H1 (cell line): Measurements from ENCODE around the gene SLC7A5. TPM values are rescaled to one million over a fixed set of nuclear protein-coding genes. Genes with fewer than 3 reads are reported as not detected.

Experiments
- CTCF ChIA-PET: fragments of 300-600 bp; sonication (Branson Sonifier 250); formaldehyde crosslinking; loops from one replicate; lab custom pipeline; 2021; ENCODE audit not compliant: partially characterized antibody; lab: Charles Lee
- POLR2A ChIA-PET: fragments of 300-600 bp; sonication (Branson Sonifier 250); formaldehyde crosslinking; loops from one replicate; lab custom pipeline; 2021; ENCODE audit warnings: inconsistent platforms; ENCODE audit not compliant: partially characterized antibody; lab: Charles Lee
- DNase-seq, 2 experiments: peaks; one replicate each; pipeline versions ENCODE4 v3.0.0 to v3.0.0-alpha.2; 2010 to 2022; ENCODE audit warnings: low spot score in 2 of 2, low read depth in 1 of 2, mixed read lengths in 1 of 2
- FAIRE-seq: peaks from 2 replicates; lab custom pipeline; 2011; peaks lifted over from hg19 to GRCh38; lab: Jason Lieb, UNC
- H2AFZ ChIP-seq: 2 replicates; pipeline ENCODE4 v1.8.1; 2012; ENCODE audit warnings: low read length, inconsistent platforms
- H2AK5ac ChIP-seq: 2 replicates; pipeline ENCODE4 v1.6.1; 2013; ENCODE audit warnings: low read depth, low read length
- H2BK120ac ChIP-seq: replicated peaks from 2 replicates; pipeline ENCODE3; 2013; ENCODE audit warnings: low read depth, low read length, inconsistent platforms
- H2BK12ac ChIP-seq: 2 replicates; pipeline ENCODE4 v1.6.1; 2013; ENCODE audit warnings: low read depth, low read length
- H2BK15ac ChIP-seq: 2 replicates; pipeline ENCODE4 v1.6.1; 2013; ENCODE audit warnings: low read length
- H2BK20ac ChIP-seq: 2 replicates; pipeline ENCODE4 v1.6.1; 2013; ENCODE audit warnings: low read length
- H2BK5ac ChIP-seq: 2 replicates; pipeline ENCODE4 v1.6.1; 2013; ENCODE audit warnings: low read depth, low read length
- H3K14ac ChIP-seq: 2 replicates; pipeline ENCODE4 v1.6.1; 2013; ENCODE audit warnings: inconsistent platforms; ENCODE audit not compliant: insufficient read length
- H3K18ac ChIP-seq: 2 replicates; pipeline ENCODE4 v1.6.1; 2013; ENCODE audit warnings: low read length; ENCODE audit errors: extremely low read depth
- H3K23ac ChIP-seq: 2 replicates; pipeline ENCODE4 v1.6.1; 2013; ENCODE audit warnings: inconsistent platforms; ENCODE audit not compliant: insufficient read length
- H3K23me2 ChIP-seq: 2 replicates; pipeline ENCODE4 v1.6.1; 2013; ENCODE audit warnings: low read depth, low read length
- H3K27ac ChIP-seq: 2 replicates; pipeline ENCODE4 v1.6.1; 2011; ENCODE audit warnings: low read depth, low read length, inconsistent platforms
- H3K27me3 ChIP-seq, 4 experiments: replicated peaks in 1 of 4; 1 replicate in 1 of 4; 2 replicates in 3 of 4; pipeline versions ENCODE4 v1.6.1 to v1.8.1; 2011 to 2013; ENCODE audit warnings: low read length in 3 of 4, mild to moderate bottlenecking in 3 of 4, inconsistent platforms in 2 of 4, mixed read lengths in 2 of 4, moderate library complexity in 1 of 4; ENCODE audit not compliant: control insufficient read depth in 3 of 4, insufficient read depth in 3 of 4; ENCODE audit errors: extremely low read depth in 1 of 4
- H3K36me3 ChIP-seq, 4 experiments: 2 replicates each; pipeline versions ENCODE4 v1.6.1 to v1.8.1; 2011 to 2013; ENCODE audit warnings: mild to moderate bottlenecking in 4 of 4, low read length in 3 of 4, moderate library complexity in 2 of 4, control low read depth in 1 of 4, inconsistent platforms in 1 of 4; ENCODE audit not compliant: insufficient read depth in 4 of 4, control insufficient read depth in 2 of 4
- H3K4ac ChIP-seq: replicated peaks from 2 replicates; pipeline ENCODE3; 2013; ENCODE audit warnings: low read length, low read depth, mixed read lengths, inconsistent platforms; ENCODE audit not compliant: insufficient read length
- H3K4me1 ChIP-seq, 4 experiments: replicated peaks in 1 of 4; 1 replicate in 1 of 4; 2 replicates in 3 of 4; pipeline versions ENCODE4 v1.6.1 to v1.8.1; 2011 to 2013; ENCODE audit warnings: low read length in 3 of 4, inconsistent platforms in 2 of 4, mixed read lengths in 1 of 4; ENCODE audit not compliant: insufficient read depth in 4 of 4, control insufficient read depth in 3 of 4
- H3K4me2 ChIP-seq, 2 experiments: 2 replicates each; pipeline versions ENCODE4 v1.6.1 to v1.8.1; 2011 to 2013; ENCODE audit warnings: low read depth in 2 of 2, low read length in 2 of 2, control low read depth in 1 of 2, inconsistent platforms in 1 of 2, mild to moderate bottlenecking in 1 of 2; ENCODE audit not compliant: insufficient read depth in 1 of 2
- H3K4me3 ChIP-seq, 4 experiments: fragments of 200-600, 300-600 bp in 1 of 4; sonication (generic), shearing (Covaris generic), sonication (Bioruptor Twin) in 1 of 4; 2 replicates each; pipeline versions ENCODE4 v1.5.1 to v1.8.1; 2011 to 2016; ENCODE audit warnings: low read length in 4 of 4, low read depth in 3 of 4, control low read depth in 2 of 4, inconsistent platforms in 2 of 4, mild to moderate bottlenecking in 2 of 4, mixed read lengths in 1 of 4, moderate library complexity in 1 of 4; ENCODE audit not compliant: insufficient read depth in 2 of 4; ENCODE audit errors: extremely low read depth in 1 of 4
- H3K56ac ChIP-seq: replicated peaks from 2 replicates; pipeline ENCODE3; 2013; ENCODE audit warnings: low read depth, mild to moderate bottlenecking, mixed read lengths, low read length, inconsistent platforms; ENCODE audit not compliant: insufficient read length
- H3K79me1 ChIP-seq: 2 replicates; pipeline ENCODE4 v1.6.1; 2013; ENCODE audit warnings: low read depth, low read length, control low read depth
- H3K79me2 ChIP-seq, 2 experiments: 2 replicates each; pipeline versions ENCODE4 v1.6.1 to v1.8.1; 2012 to 2013; ENCODE audit warnings: low read length in 2 of 2, mild to moderate bottlenecking in 2 of 2, inconsistent platforms in 1 of 2; ENCODE audit not compliant: insufficient read depth in 2 of 2, control insufficient read depth in 1 of 2
- H3K9ac ChIP-seq, 4 experiments: replicated peaks in 1 of 4; 1 replicate in 1 of 4; 2 replicates in 3 of 4; pipeline versions ENCODE4 v1.6.1 to v1.8.1; 2011 to 2013; ENCODE audit warnings: low read depth in 3 of 4, low read length in 3 of 4, control low read depth in 2 of 4, mild to moderate bottlenecking in 2 of 4, moderate library complexity in 2 of 4, inconsistent platforms in 1 of 4; ENCODE audit errors: extremely low read depth in 1 of 4
- H3K9me3 ChIP-seq, 2 experiments: 2 replicates each; pipeline versions ENCODE4 v1.6.1 to v1.8.1; 2012 to 2013; ENCODE audit warnings: mild to moderate bottlenecking in 2 of 2, moderate library complexity in 2 of 2, control low read depth in 1 of 2, inconsistent platforms in 1 of 2, low read depth in 1 of 2, low read length in 1 of 2, mixed read lengths in 1 of 2; ENCODE audit not compliant: insufficient read depth in 2 of 2
- H4K20me1 ChIP-seq, 2 experiments: replicated peaks in 1 of 2; 2 replicates each; pipeline versions ENCODE3 to v1.8.1; 2011 to 2013; ENCODE audit warnings: inconsistent platforms in 2 of 2, low read length in 2 of 2, mild to moderate bottlenecking in 1 of 2; ENCODE audit not compliant: insufficient read depth in 2 of 2, control insufficient read depth in 1 of 2
- H4K5ac ChIP-seq: 2 replicates; pipeline ENCODE4 v1.6.1; 2013; ENCODE audit warnings: low read length, low read depth, mixed read lengths, inconsistent platforms; ENCODE audit not compliant: insufficient read length
- H4K8ac ChIP-seq: 2 replicates; pipeline ENCODE4 v1.8.0; 2013; ENCODE audit warnings: mild to moderate bottlenecking, moderate library complexity, low read length, inconsistent platforms; ENCODE audit not compliant: insufficient read depth; ENCODE audit errors: extremely low read depth
- H4K91ac ChIP-seq: replicated peaks from 2 replicates; pipeline ENCODE3; 2013; ENCODE audit warnings: low read length, mixed read lengths, inconsistent platforms; ENCODE audit not compliant: insufficient read length
- ATF3 ChIP-seq: IDR thresholded peaks from 2 replicates; pipeline ENCODE4 v1.6.1; 2011; ENCODE audit warnings: low read depth, mild to moderate bottlenecking, low read length; ENCODE audit not compliant: insufficient read depth
- BRCA1 ChIP-seq: IDR thresholded peaks from 2 replicates; pipeline ENCODE4 v1.6.1; 2012; ENCODE audit warnings: low read depth, low read length, improper control_type of control experiment
- CBX8 ChIP-seq: fragments of 300-800, 300-1000 bp; sonication (generic); IDR thresholded peaks from 2 replicates; pipeline ENCODE4 v1.7.1; 2016; ENCODE audit warnings: low read depth, low read length, borderline replicate concordance
- CTBP2 ChIP-seq: IDR thresholded peaks from 2 replicates; pipeline ENCODE4 v1.7.0; 2011; ENCODE audit warnings: borderline replicate concordance, mild to moderate bottlenecking, moderate library complexity, mixed read lengths, low read length; ENCODE audit not compliant: insufficient read depth, insufficient read length
- GTF2F1 ChIP-seq: IDR thresholded peaks from 2 replicates; pipeline ENCODE4 v1.6.1; 2012; ENCODE audit warnings: low read depth, low read length, improper control_type of control experiment, borderline replicate concordance
- HDAC6 ChIP-seq: IDR thresholded peaks from one replicate; pipeline ENCODE4 v1.7.1; 2012; ENCODE audit warnings: low read depth, mild to moderate bottlenecking, inconsistent platforms, low read length, moderate library complexity
- POLR2AphosphoS5 ChIP-seq: IDR thresholded peaks from 2 replicates; pipeline ENCODE4 v1.6.1; 2011; ENCODE audit warnings: low read depth, low read length
- POU5F1 ChIP-seq: IDR thresholded peaks from 2 replicates; pipeline ENCODE4 v1.6.1; 2011; ENCODE audit warnings: low read depth, mild to moderate bottlenecking, low read length, moderate library complexity
- RBBP5 ChIP-seq: IDR thresholded peaks from 2 replicates; pipeline ENCODE4 v1.7.1; 2012; ENCODE audit warnings: low read depth, mild to moderate bottlenecking, inconsistent platforms, low read length, moderate library complexity, borderline replicate concordance
- RFX5 ChIP-seq: IDR thresholded peaks from 2 replicates; pipeline ENCODE4 v1.6.1; 2011; ENCODE audit warnings: low read depth, low read length, improper control_type of control experiment, borderline replicate concordance
- SAP30 ChIP-seq: fragments of 300-600 bp; sonication (generic); IDR thresholded peaks from 2 replicates; pipeline ENCODE4 v1.7.1; 2012; ENCODE audit warnings: low read length, moderate library complexity, mild to moderate bottlenecking, inconsistent platforms; ENCODE audit not compliant: insufficient read depth, insufficient replicate concordance
- SP1 ChIP-seq: IDR thresholded peaks from 2 replicates; pipeline ENCODE4 v1.6.1; 2011; ENCODE audit warnings: low read depth, low read length
- SP4 ChIP-seq: IDR thresholded peaks from 2 replicates; pipeline ENCODE4 v1.6.1; 2012; ENCODE audit warnings: low read length, inconsistent platforms
- TAF1 ChIP-seq: IDR thresholded peaks from 2 replicates; pipeline ENCODE4 v1.6.1; 2011; ENCODE audit warnings: mild to moderate bottlenecking, low read depth, low read length
- YY1 ChIP-seq: IDR thresholded peaks from 2 replicates; pipeline ENCODE4 v1.6.1; 2011; ENCODE audit warnings: low read depth, mild to moderate bottlenecking, low read length
- WGBS, 2 experiments: shearing (Covaris generic) in 1 of 2; methylation state at CpG; one replicate each; pipeline versions ENCODE4 v1.1.6 to v1.1.7; 2013 to 2015; ENCODE audit warnings: low lambda C conversion rate in 2 of 2, mixed read lengths in 2 of 2, inconsistent platforms in 1 of 2, low coverage in 1 of 2, missing lambda C conversion rate in 1 of 2; ENCODE audit not compliant: insufficient replicate concordance in 2 of 2, insufficient coverage in 1 of 2, insufficient read length in 1 of 2; ENCODE audit errors: extremely low coverage in 1 of 2, missing lambda C conversion rate in 1 of 2; 5-methylcytosine and 5-hydroxymethylcytosine counted together
- polyA plus RNA-seq, 7 experiments: library from polyadenylated mRNA; depleted of rRNA in 3 of 7; stranded (reverse) in 5 of 7; unstranded in 2 of 7; fragments of >200 nt in 5 of 7; fragments of 200-250 nt in 2 of 7; gene quantifications; 1 replicate in 5 of 7; 2 replicates in 1 of 7; 4 replicates in 1 of 7; pipeline versions ENCODE4 v1.2.1 to v1.2.3, GENCODE V29; 2011 to 2013; ENCODE audit warnings: missing spikeins in 2 of 7, mixed read lengths in 2 of 7
- total RNA-seq: library from RNA; stranded (reverse); fragmentation: NEBNext Ultra II Directional; extraction: Animal tissue kit (Norgen Biotek cat#: 25700); gene quantifications from 2 replicates; pipeline ENCODE4 v1.2.1, GENCODE V29; 2021

Gene SLC7A5
- total and polyA plus RNA-seq, 2 of the 8 experiments (the other 6 are each of a cell fraction or from before 2014, with no cell fraction given): 68.2 to 341 TPM

GRCh38 chr16:87891764-87892163 is 22.5 kb upstream of the SLC7A5 start:
- Histone ChIP-seq H3K79me1 (no peaks in the 10 kb centered on the region), H3K79me2 (no peaks in the 10 kb centered on the region), H3K56ac (no peak overlapping the region), H3K23me2 (no peaks in the 10 kb centered on the region), H3K9ac (no peak overlapping the region), H4K91ac (no peak overlapping the region), H3K36me3 (no peaks in the 10 kb centered on the region), H3K4me1 (no peaks in the 10 kb centered on the region), H4K5ac (no peak overlapping the region), H2BK20ac (no peak overlapping the region), H3K4me3 (no peak overlapping the region), H2BK12ac (no peak overlapping the region), H2BK5ac (no peak overlapping the region), H4K8ac (no peak overlapping the region; the same call in 1 of the 2 replicates), H3K14ac (no peak overlapping the region), H3K27me3 (no peaks in the 10 kb centered on the region), H3K23ac (no peak overlapping the region), H4K20me1 (no peaks in the 10 kb centered on the region), H3K18ac (no peak overlapping the region), H2BK15ac (no peak overlapping the region), H2AK5ac (no peak overlapping the region), H2BK120ac (no peak overlapping the region), H3K4me2 (no peak overlapping the region), H2AFZ (no peak overlapping the region), H3K4ac (no peak overlapping the region), H3K27ac (no peak overlapping the region), H3K9me3 (no peaks in the 10 kb centered on the region)
- 97% methylated on average over 20 of the region's 21 CpGs; no CpG with 5 or more reads in 1 of the 2 experiments for WGBS, 2 experiments
- POLR2A ChIA-PET: no interaction called here
- CTCF ChIA-PET: interaction anchor here (0.6 to 2.4 kb wide), 2 partner anchors 9 to 113 kb away, joined by 3 to 8 read pairs; no protein-coding TSS in a partner anchor
- FAIRE-seq (no peak), DNase-seq (no peak)
- TF ChIP-seq POU5F1 (no peak), RFX5 (no peak), GTF2F1 (no peak), BRCA1 (no peak), SAP30 (no peak), SP1 (no peak), POLR2AphosphoS5 (no peak), CTBP2 (no peak), ATF3 (no peak), TAF1 (no peak), RBBP5 (no peak), YY1 (no peak), HDAC6 (no peak), SP4 (no peak), CBX8 (no peak)
